GM12878 (cell line): ENCODE data around the gene TUBB3. TPM values are rescaled to one million over a fixed set of nuclear protein-coding genes. Genes with fewer than 3 reads are reported as not detected.

Source experiments
- ATAC-seq: fragments of 200-7000 bp; cut with Tn5 transposase; 3 replicates; pipeline ENCODE4 v1.9.1; 2020; ENCODE audit warnings: mild to moderate bottlenecking, moderate library complexity
- BruUV-seq: library from RNA; stranded (reverse); fragments of 400-500 nt; replicated peaks from 2 replicates; lab custom pipeline; 2021; lab: Mats Ljungman, UMichigan
- CTCF ChIA-PET: fragments of 300-600 bp; sonication (Branson Sonifier 250); formaldehyde crosslinking; extraction: SDS; loops from one replicate; lab custom pipeline; 2021; ENCODE audit warnings: inconsistent platforms; lab: Yijun Ruan, JAX
- POLR2A ChIA-PET: fragments of 350-600 bp; formaldehyde crosslinking; extraction: SDS; loops from one replicate; lab custom pipeline; 2021; ENCODE audit warnings: inconsistent platforms; lab: Charles Lee
- RAD21 ChIA-PET: fragments of 300-600 bp; sonication (Branson Sonifier 250); formaldehyde crosslinking; loops from one replicate; lab custom pipeline; 2023; ENCODE audit warnings: antibody characterized with exemption; ENCODE audit not compliant: unreplicated experiment; lab: Charles Lee
- SMC1A ChIA-PET: fragments of 300-600 bp; sonication (Branson Sonifier 250); formaldehyde crosslinking; loops from one replicate; lab custom pipeline; 2023; ENCODE audit not compliant: unreplicated experiment, uncharacterized antibody; lab: Charles Lee
- DNase-seq: peaks from one replicate; pipeline ENCODE4 v3.0.0-alpha.2; 2011; ENCODE audit warnings: low read depth, low spot score
- FAIRE-seq: peaks from 3 replicates; lab custom pipeline; 2011; peaks lifted over from hg19 to GRCh38; lab: Jason Lieb, UNC
- H2AFZ ChIP-seq: 2 replicates; pipeline ENCODE4 v1.6.0; 2011; ENCODE audit warnings: low read depth, low read length, control low read depth; ENCODE audit not compliant: control insufficient read depth
- H3K27ac ChIP-seq: 2 replicates; pipeline ENCODE4 v1.5.1; 2011; ENCODE audit warnings: control low read depth; ENCODE audit not compliant: control insufficient read depth, insufficient read depth
- H3K27me3 ChIP-seq, 2 experiments: replicated peaks in 1 of 2; 2 replicates each; pipeline versions ENCODE4 v1.6.0 to v1.6.1; 2011; ENCODE audit warnings: low read length in 1 of 2; ENCODE audit not compliant: control insufficient read depth in 2 of 2, insufficient read depth in 2 of 2
- H3K36me3 ChIP-seq, 2 experiments: 2 replicates each; pipeline ENCODE4 v1.5.1; 2011; ENCODE audit warnings: low read length in 1 of 2; ENCODE audit not compliant: control insufficient read depth in 2 of 2, insufficient read depth in 2 of 2
- H3K4me1 ChIP-seq: 2 replicates; pipeline ENCODE4 v1.6.1; 2011; ENCODE audit warnings: mild to moderate bottlenecking, low read length, moderate library complexity, mixed read lengths; ENCODE audit not compliant: control insufficient read depth, insufficient read depth
- H3K4me2 ChIP-seq: 2 replicates; pipeline ENCODE4 v1.6.0; 2011; ENCODE audit warnings: control low read depth; ENCODE audit not compliant: control insufficient read depth, insufficient read depth
- H3K4me3 ChIP-seq: fragments of 200-600 bp; sonication (generic); 2 replicates; pipeline ENCODE4 v1.5.1; 2016
- H3K79me2 ChIP-seq: 2 replicates; pipeline ENCODE4 v1.6.0; 2011; ENCODE audit warnings: low read length; ENCODE audit not compliant: control insufficient read depth, insufficient read depth
- H3K9ac ChIP-seq: 2 replicates; pipeline ENCODE4 v1.8.0; 2011; ENCODE audit warnings: low read length, control low read depth, mixed read lengths; ENCODE audit not compliant: control insufficient read depth, insufficient read depth
- H3K9me3 ChIP-seq: replicated peaks from 3 replicates; pipeline ENCODE4 v1.5.1; 2011; ENCODE audit warnings: mild to moderate bottlenecking, low read length; ENCODE audit not compliant: control insufficient read depth, insufficient read depth
- H4K20me1 ChIP-seq: 2 replicates; pipeline ENCODE4 v1.6.0; 2011; ENCODE audit not compliant: control insufficient read depth, insufficient read depth
- BCL11A ChIP-seq: IDR thresholded peaks from 2 replicates; pipeline ENCODE4 v1.6.1; 2011; ENCODE audit warnings: low read depth, low read length
- BHLHE40 ChIP-seq, 2 experiments: fragments of 450-650 bp in 1 of 2; IDR thresholded peaks; 2 replicates each; pipeline ENCODE4 v1.6.1; 2011 to 2017; ENCODE audit warnings: low read depth in 2 of 2, borderline replicate concordance in 1 of 2, improper control_type of control experiment in 1 of 2, low read length in 1 of 2, mild to moderate bottlenecking in 1 of 2
- CREM ChIP-seq: IDR thresholded peaks from 2 replicates; pipeline ENCODE4 v1.6.1; 2014; ENCODE audit warnings: antibody characterized with exemption, low read depth
- JUND ChIP-seq: IDR thresholded peaks from 2 replicates; pipeline ENCODE4 v1.6.1; 2012; ENCODE audit warnings: low read depth, mild to moderate bottlenecking, low read length, improper control_type of control experiment, moderate library complexity
- MEF2A ChIP-seq: IDR thresholded peaks from 2 replicates; pipeline ENCODE4 v1.6.1; 2011; ENCODE audit warnings: low read depth, mild to moderate bottlenecking, low read length, moderate library complexity; ENCODE audit not compliant: insufficient read depth
- MEF2B ChIP-seq: fragments of 450-650 bp; IDR thresholded peaks from 2 replicates; pipeline ENCODE4 v1.6.1; 2018; ENCODE audit warnings: mild to moderate bottlenecking, moderate library complexity; ENCODE audit not compliant: partially characterized antibody, poor library complexity, severe bottlenecking
- MYB ChIP-seq: fragments of 150-350 bp; IDR thresholded peaks from 2 replicates; pipeline ENCODE4 v1.6.1; 2014; ENCODE audit warnings: mild to moderate bottlenecking, low read depth, low read length, borderline replicate concordance
- SRF ChIP-seq, 2 experiments: IDR thresholded peaks; 2 replicates each; pipeline ENCODE4 v1.6.1; 2011; ENCODE audit warnings: low read depth in 2 of 2, low read length in 2 of 2, mild to moderate bottlenecking in 1 of 2, moderate library complexity in 1 of 2
- SUPT20H ChIP-seq: IDR thresholded peaks from 2 replicates; pipeline ENCODE4 v1.6.1; 2011; ENCODE audit warnings: low read depth, mild to moderate bottlenecking, low read length, moderate library complexity, borderline replicate concordance; ENCODE audit not compliant: control insufficient read depth
- TARDBP ChIP-seq: IDR thresholded peaks from 2 replicates; pipeline ENCODE4 v1.6.1; 2016; ENCODE audit warnings: borderline replicate concordance
- ZNF217 ChIP-seq: fragments of 450-650 bp; IDR thresholded peaks from 2 replicates; pipeline ENCODE4 v1.6.1; 2017; ENCODE audit warnings: antibody characterized with exemption, mild to moderate bottlenecking
- ZNF384 ChIP-seq: IDR thresholded peaks from 2 replicates; pipeline ENCODE4 v1.6.1; 2012; ENCODE audit warnings: low read depth, mild to moderate bottlenecking, low read length, improper control_type of control experiment, borderline replicate concordance
- WGBS: methylation state at CpG from one replicate; pipeline ENCODE4 v1.1.6; 2016; ENCODE audit warnings: low lambda C conversion rate; ENCODE audit not compliant: insufficient replicate concordance, insufficient coverage; ENCODE audit errors: missing lambda C conversion rate; 5-methylcytosine and 5-hydroxymethylcytosine counted together
- in situ Hi-C: fragments of 300-500 bp; cut with MboI; formaldehyde crosslinking; loops from 9 replicates; pipeline ENCODE4 v1.14.3; 2018; ENCODE audit warnings: mixed read lengths
- intact Hi-C: fragments of 100-400 bp; cut with micrococcal nuclease; formaldehyde crosslinking; loops from one replicate; pipeline ENCODE4 v1.14.2; 2022; ENCODE audit not compliant: unreplicated experiment
- polyA plus RNA-seq, 11 experiments: library from polyadenylated mRNA; depleted of rRNA in 4 of 11; unstranded in 6 of 11; stranded (reverse) in 5 of 11; fragments of >200 nt; fragmentation: Nextera tagmentation in 4 of 11; fragmentation: Illumina TruSeq in 1 of 11; extraction: Ambion mirVana in 4 of 11; extraction: Trizol in 1 of 11; gene quantifications; 1 replicate in 1 of 11; 2 replicates in 10 of 11; pipeline versions ENCODE4 v1.2.1 to v1.2.3, GENCODE V29; 2011 to 2016; ENCODE audit warnings: inconsistent platforms in 2 of 11, missing spikeins in 2 of 11, low read depth in 1 of 11
- total RNA-seq, 4 experiments: library from RNA; depleted of rRNA in 3 of 4; stranded (reverse); fragments of >200 nt in 3 of 4; fragmentation: Illumina TruSeq in 1 of 4; extraction: Trizol in 1 of 4; gene quantifications; 2 replicates each; pipeline versions ENCODE4 v1.2.1 to v1.2.3, GENCODE V29; 2013 to 2021
- TF ChIP-seq, protein P1 (sequence below): fragments of 450-650 bp; IDR thresholded peaks from 2 replicates; pipeline ENCODE4 v1.6.1; 2016; ENCODE audit warnings: mild to moderate bottlenecking
- TF ChIP-seq, protein P2 (sequence below): IDR thresholded peaks from 2 replicates; pipeline ENCODE4 v1.6.1; 2012; ENCODE audit warnings: low read depth, low read length, improper control_type of control experiment
- TF ChIP-seq, protein P3 (sequence below): IDR thresholded peaks from 2 replicates; pipeline ENCODE4 v1.6.1; 2012; ENCODE audit warnings: mild to moderate bottlenecking, low read depth, low read length

Gene TUBB3
- total and polyA plus RNA-seq, 10 of the 15 experiments (the other 5 are each of a cell fraction or from before 2014, with no cell fraction given): 0.09 to 2.5 (median 0.58) TPM; not detected in 1

DNA sequence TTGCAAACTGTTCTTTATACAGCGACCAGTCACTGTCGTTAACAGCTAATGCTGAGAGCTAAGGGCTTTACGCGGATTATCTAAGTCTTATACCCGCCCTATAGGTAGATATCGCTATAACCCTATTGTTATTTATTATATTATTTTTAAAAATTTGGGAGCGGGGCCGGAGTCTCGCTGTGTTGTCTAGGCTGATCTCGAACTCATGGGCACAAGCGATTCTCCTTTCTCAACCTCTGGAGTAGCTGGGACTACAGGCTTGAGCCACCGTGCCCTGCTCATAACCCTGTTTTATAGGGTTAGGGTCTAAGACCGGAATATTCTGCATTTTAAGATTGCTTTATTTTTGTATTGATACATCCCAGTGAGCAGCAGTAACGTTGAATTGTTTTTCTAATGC is 50.1 kb downstream of the TUBB3 start (continued):
- TF ChIP-seq, protein P1, sequence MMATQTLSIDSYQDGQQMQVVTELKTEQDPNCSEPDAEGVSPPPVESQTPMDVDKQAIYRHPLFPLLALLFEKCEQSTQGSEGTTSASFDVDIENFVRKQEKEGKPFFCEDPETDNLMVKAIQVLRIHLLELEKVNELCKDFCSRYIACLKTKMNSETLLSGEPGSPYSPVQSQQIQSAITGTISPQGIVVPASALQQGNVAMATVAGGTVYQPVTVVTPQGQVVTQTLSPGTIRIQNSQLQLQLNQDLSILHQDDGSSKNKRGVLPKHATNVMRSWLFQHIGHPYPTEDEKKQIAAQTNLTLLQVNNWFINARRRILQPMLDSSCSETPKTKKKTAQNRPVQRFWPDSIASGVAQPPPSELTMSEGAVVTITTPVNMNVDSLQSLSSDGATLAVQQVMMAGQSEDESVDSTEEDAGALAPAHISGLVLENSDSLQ: no peak
- TF ChIP-seq, protein P2, sequence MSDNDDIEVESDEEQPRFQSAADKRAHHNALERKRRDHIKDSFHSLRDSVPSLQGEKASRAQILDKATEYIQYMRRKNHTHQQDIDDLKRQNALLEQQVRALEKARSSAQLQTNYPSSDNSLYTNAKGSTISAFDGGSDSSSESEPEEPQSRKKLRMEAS: no peak
- TF ChIP-seq TARDBP: no peak
- TF ChIP-seq BCL11A: no peak
- TF ChIP-seq BHLHE40 (IDR thresholded peaks at IDR 0.05; ENCODE audit: borderline replicate concordance in 1 of 2, low read depth in 2 of 2, low read length in 1 of 2): no peak
- no peak for TF ChIP-seq ZNF384
- no peak for TF ChIP-seq MYB
- no peak for TF ChIP-seq JUND
- no peak for TF ChIP-seq SUPT20H
- no peak for TF ChIP-seq ZNF217

DNA sequence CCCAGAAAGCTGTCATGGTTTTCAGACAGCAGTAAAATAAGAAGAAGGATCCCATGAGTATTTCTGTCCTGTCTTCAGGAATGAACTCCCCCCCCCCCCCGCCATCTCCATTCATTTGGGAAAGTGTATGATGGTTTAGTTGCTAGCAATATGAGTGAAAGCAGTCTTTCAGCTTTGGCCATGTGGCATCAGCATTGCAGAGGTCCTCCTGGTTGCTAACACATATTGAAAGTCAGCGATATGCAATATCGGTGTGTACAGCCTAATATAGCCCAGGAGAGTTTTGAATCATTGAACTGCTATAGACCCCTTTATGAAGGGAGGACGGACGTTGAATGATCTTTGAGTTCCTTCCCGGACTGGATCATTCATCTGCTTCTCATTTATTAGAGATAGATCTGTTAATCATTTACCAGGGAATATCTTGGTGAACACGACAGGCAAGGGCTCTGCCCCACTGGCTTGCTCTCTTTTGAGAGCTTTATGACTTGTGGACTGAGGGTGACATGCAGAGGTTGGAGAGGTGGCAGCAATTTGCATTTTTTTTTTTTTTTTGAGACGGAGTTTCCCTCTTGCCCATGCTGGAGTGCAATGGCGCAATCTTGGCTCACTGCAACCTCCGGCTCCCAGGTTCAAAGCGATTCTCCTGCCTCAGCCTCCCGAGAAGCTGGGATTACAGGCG is 50.7 kb downstream of the TUBB3 start:
- POLR2A ChIA-PET: interaction anchor here (0.7 to 2.5 kb wide), 6 partner anchors 8 to 1268 kb away, joined by 3 to 13 read pairs (median 6); no protein-coding TSS in a partner anchor
- intact Hi-C loops: no loop called here
- Histone ChIP-seq H3K4me1 (peaks cover 14% of the 10 kb centered on the region), H3K9ac (peak overlapping the region; percentile 92), H3K36me3 (peaks cover 1 to 2% of the 10 kb centered on the region in 2 experiments), H2AFZ (no peak overlapping the region), H3K4me2 (peak overlapping the region; percentile 53), H3K79me2 (peaks cover 39% of the 10 kb centered on the region), H3K4me3 (peak overlapping the region; percentile 100), H3K9me3 (no peaks in the 10 kb centered on the region; the same call in 2 of the 3 replicates), H4K20me1 (no peaks in the 10 kb centered on the region), H3K27ac (no peak overlapping the region; the same call in 1 of the 2 replicates), H3K27me3 (no peaks in the 10 kb centered on the region)
- BruUV-seq: TSS peak; percentile 76
- SMC1A ChIA-PET: interaction anchor here (0.7 to 2.3 kb wide), 4 partner anchors 8 to 110 kb away, joined by 4 to 8 read pairs (median 4); no protein-coding TSS in a partner anchor
- peak; percentile 7 for FAIRE-seq
- ATAC-seq: peak; percentile 49
- RAD21 ChIA-PET: interaction anchor here (0.8 to 1.6 kb wide), 7 partner anchors 22 to 180 kb away, joined by 3 to 5 read pairs (median 4); partner anchors contain the start of gene MC1R
- no peak for DNase-seq
- in situ Hi-C loops: no loop called here
- CTCF ChIA-PET: interaction anchor here (2.1 kb wide), 1 partner anchor 64 kb away, joined by 8 read pairs; no protein-coding TSS in a partner anchor
- 5% methylated on average over 13 of the region's 13 CpGs for WGBS
- no peak for TF ChIP-seq SRF (IDR thresholded peaks at IDR 0.05; ENCODE audit: low read depth in 2 of 2, low read length in 2 of 2)
- peak; percentile 12 for TF ChIP-seq MEF2B
- TF ChIP-seq MEF2A: 0 out of 2 replicates have a peak, but pooled peaks have one; percentile 13
- no peak for TF ChIP-seq BHLHE40 (IDR thresholded peaks at IDR 0.05; ENCODE audit: borderline replicate concordance in 1 of 2, low read depth in 2 of 2, low read length in 1 of 2)
- peak; percentile 63 for TF ChIP-seq ZNF384
- TF ChIP-seq, protein P3, sequence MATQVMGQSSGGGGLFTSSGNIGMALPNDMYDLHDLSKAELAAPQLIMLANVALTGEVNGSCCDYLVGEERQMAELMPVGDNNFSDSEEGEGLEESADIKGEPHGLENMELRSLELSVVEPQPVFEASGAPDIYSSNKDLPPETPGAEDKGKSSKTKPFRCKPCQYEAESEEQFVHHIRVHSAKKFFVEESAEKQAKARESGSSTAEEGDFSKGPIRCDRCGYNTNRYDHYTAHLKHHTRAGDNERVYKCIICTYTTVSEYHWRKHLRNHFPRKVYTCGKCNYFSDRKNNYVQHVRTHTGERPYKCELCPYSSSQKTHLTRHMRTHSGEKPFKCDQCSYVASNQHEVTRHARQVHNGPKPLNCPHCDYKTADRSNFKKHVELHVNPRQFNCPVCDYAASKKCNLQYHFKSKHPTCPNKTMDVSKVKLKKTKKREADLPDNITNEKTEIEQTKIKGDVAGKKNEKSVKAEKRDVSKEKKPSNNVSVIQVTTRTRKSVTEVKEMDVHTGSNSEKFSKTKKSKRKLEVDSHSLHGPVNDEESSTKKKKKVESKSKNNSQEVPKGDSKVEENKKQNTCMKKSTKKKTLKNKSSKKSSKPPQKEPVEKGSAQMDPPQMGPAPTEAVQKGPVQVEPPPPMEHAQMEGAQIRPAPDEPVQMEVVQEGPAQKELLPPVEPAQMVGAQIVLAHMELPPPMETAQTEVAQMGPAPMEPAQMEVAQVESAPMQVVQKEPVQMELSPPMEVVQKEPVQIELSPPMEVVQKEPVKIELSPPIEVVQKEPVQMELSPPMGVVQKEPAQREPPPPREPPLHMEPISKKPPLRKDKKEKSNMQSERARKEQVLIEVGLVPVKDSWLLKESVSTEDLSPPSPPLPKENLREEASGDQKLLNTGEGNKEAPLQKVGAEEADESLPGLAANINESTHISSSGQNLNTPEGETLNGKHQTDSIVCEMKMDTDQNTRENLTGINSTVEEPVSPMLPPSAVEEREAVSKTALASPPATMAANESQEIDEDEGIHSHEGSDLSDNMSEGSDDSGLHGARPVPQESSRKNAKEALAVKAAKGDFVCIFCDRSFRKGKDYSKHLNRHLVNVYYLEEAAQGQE: no peak
- no peak for TF ChIP-seq CREM
